Endothelial cell of umbilical vein (primary cell): ENCODE results near the gene SPG21. TPM values are rescaled to one million over a fixed set of nuclear protein-coding genes. Genes with fewer than 3 reads are reported as not detected.
A peak's percentile ranks its signal among the peaks of the same experiment; 100 is the strongest.

Experiments used
- BruUV-seq: library from RNA; stranded (reverse); fragments of 400-500 nt; replicated peaks from 2 replicates; lab custom pipeline; 2021; lab: Mats Ljungman, UMichigan
- CTCF ChIA-PET: fragments of 300-600, 350-600 bp; sonication (Branson Sonifier 250); formaldehyde crosslinking; loops from one replicate; lab custom pipeline; 2021; ENCODE audit warnings: antibody characterized with exemption, inconsistent platforms; lab: Charles Lee
- POLR2A ChIA-PET: fragments of 300-600, 350-600 bp; sonication (Branson Sonifier 250); formaldehyde crosslinking; loops from one replicate; lab custom pipeline; 2021; ENCODE audit warnings: antibody characterized with exemption, inconsistent platforms; lab: Charles Lee
- DNase-seq: peaks from one replicate; pipeline ENCODE4 v3.0.0-alpha.2; 2011; ENCODE audit warnings: low read depth, low spot score
- FAIRE-seq: peaks from 2 replicates; lab custom pipeline; 2011; peaks lifted over from hg19 to GRCh38; lab: Jason Lieb, UNC
- H2AFZ ChIP-seq: 2 replicates; pipeline ENCODE4 v1.6.0; 2012; ENCODE audit warnings: low read depth, low read length, control low read depth, inconsistent platforms
- H3K27ac ChIP-seq: 2 replicates; pipeline ENCODE4 v1.5.1; 2011; ENCODE audit warnings: low read depth, mild to moderate bottlenecking, control low read depth, low read length, moderate library complexity; ENCODE audit not compliant: insufficient read depth
- H3K27me3 ChIP-seq, 2 experiments: 2 replicates each; pipeline versions ENCODE4 v1.6.0 to v1.6.1; 2011; ENCODE audit warnings: low read length in 2 of 2, mixed read lengths in 1 of 2; ENCODE audit not compliant: control insufficient read depth in 2 of 2, insufficient read depth in 2 of 2
- H3K36me3 ChIP-seq, 2 experiments: 2 replicates in 1 of 2; 3 replicates in 1 of 2; pipeline ENCODE4 v1.5.1; 2011; ENCODE audit warnings: low read length in 2 of 2, mild to moderate bottlenecking in 1 of 2, moderate library complexity in 1 of 2; ENCODE audit not compliant: control insufficient read depth in 2 of 2, insufficient read depth in 2 of 2; ENCODE audit errors: extremely low read depth in 1 of 2
- H3K4me1 ChIP-seq: 3 replicates; pipeline ENCODE4 v1.5.1; 2011; ENCODE audit warnings: mild to moderate bottlenecking, low read length; ENCODE audit not compliant: control insufficient read depth, insufficient read depth; ENCODE audit errors: extremely low read depth
- H3K4me2 ChIP-seq: 2 replicates; pipeline ENCODE4 v1.6.1; 2011; ENCODE audit warnings: low read length, control low read depth, mixed read lengths; ENCODE audit not compliant: insufficient read depth
- H3K4me3 ChIP-seq, 3 experiments: fragments of 200-600 bp in 1 of 3; sonication (generic), shearing (Covaris generic) in 1 of 3; replicated peaks in 1 of 3; 2 replicates each; pipeline ENCODE4 v1.5.1; 2011 to 2016; ENCODE audit warnings: control low read depth in 3 of 3, low read length in 3 of 3, mild to moderate bottlenecking in 2 of 3, inconsistent platforms in 1 of 3, low read depth in 1 of 3, moderate library complexity in 1 of 3; ENCODE audit not compliant: insufficient read depth in 1 of 3
- H3K79me2 ChIP-seq: 2 replicates; pipeline ENCODE4 v1.6.0; 2012; ENCODE audit warnings: low read length, inconsistent platforms; ENCODE audit not compliant: control insufficient read depth, insufficient read depth
- H3K9ac ChIP-seq: replicated peaks from 2 replicates; pipeline ENCODE3; 2011; ENCODE audit warnings: low read length, control low read depth; ENCODE audit not compliant: insufficient read depth; ENCODE audit errors: extremely low read depth
- H3K9me1 ChIP-seq: replicated peaks from 3 replicates; pipeline ENCODE4 v1.6.0; 2011; ENCODE audit warnings: mild to moderate bottlenecking, low read length; ENCODE audit not compliant: control insufficient read depth, insufficient read depth; ENCODE audit errors: extremely low read depth
- H3K9me3 ChIP-seq: replicated peaks from 2 replicates; pipeline ENCODE4 v1.5.1; 2012; ENCODE audit warnings: low read length, inconsistent platforms; ENCODE audit not compliant: control insufficient read depth, insufficient read depth
- H4K20me1 ChIP-seq: replicated peaks from 2 replicates; pipeline ENCODE3; 2011; ENCODE audit warnings: mild to moderate bottlenecking, low read length; ENCODE audit not compliant: control insufficient read depth, insufficient read depth; ENCODE audit errors: extremely low read depth
- EZH2 ChIP-seq: IDR thresholded peaks from 2 replicates; pipeline ENCODE4 v1.6.1; 2012; ENCODE audit warnings: borderline replicate concordance, low read depth, mild to moderate bottlenecking, moderate library complexity, low read length, inconsistent platforms; ENCODE audit not compliant: severe bottlenecking
- dilution Hi-C: fragments of 300-500 bp; cut with MboI; formaldehyde crosslinking; loops from one replicate; pipeline ENCODE4 v1.15.0; 2019; ENCODE audit warnings: low sequenced_read_pairs; ENCODE audit not compliant: extremely low pct_ligation_motif_present
- intact Hi-C: fragments of 100-400 bp; cut with micrococcal nuclease; formaldehyde crosslinking; loops from one replicate; pipeline ENCODE4 v1.10.0; 2022
- polyA plus RNA-seq, 4 experiments: library from polyadenylated mRNA; depleted of rRNA in 3 of 4; stranded (reverse) in 3 of 4; unstranded in 1 of 4; fragments of >200 nt; gene quantifications; 2 replicates each; pipeline versions ENCODE4 v1.2.1 to v1.2.3, GENCODE V29; 2011 to 2012; ENCODE audit warnings: missing spikeins in 1 of 4
- total RNA-seq: library from RNA; stranded (reverse); gene quantifications from 2 replicates; pipeline ENCODE4 v1.2.3, GENCODE V29; 2021
- TF ChIP-seq, protein P1 (sequence below), 2 donors: IDR thresholded peaks; 1 replicate in 1 of 2; 2 replicates in 1 of 2; pipeline ENCODE4 v1.5.1; 2011; ENCODE audit warnings: low read length in 2 of 2, mild to moderate bottlenecking in 2 of 2, moderate library complexity in 2 of 2, control low read depth in 1 of 2, inconsistent platforms in 1 of 2, low read depth in 1 of 2; ENCODE audit not compliant: insufficient read depth in 1 of 2; ENCODE audit errors: extremely low read depth in 1 of 2

Gene SPG21
- total and polyA plus RNA-seq, 2 donors (not counting 3 experiments of a cell fraction or from before 2014, with no cell fraction given): 70.2 to 82.5 TPM

DNA sequence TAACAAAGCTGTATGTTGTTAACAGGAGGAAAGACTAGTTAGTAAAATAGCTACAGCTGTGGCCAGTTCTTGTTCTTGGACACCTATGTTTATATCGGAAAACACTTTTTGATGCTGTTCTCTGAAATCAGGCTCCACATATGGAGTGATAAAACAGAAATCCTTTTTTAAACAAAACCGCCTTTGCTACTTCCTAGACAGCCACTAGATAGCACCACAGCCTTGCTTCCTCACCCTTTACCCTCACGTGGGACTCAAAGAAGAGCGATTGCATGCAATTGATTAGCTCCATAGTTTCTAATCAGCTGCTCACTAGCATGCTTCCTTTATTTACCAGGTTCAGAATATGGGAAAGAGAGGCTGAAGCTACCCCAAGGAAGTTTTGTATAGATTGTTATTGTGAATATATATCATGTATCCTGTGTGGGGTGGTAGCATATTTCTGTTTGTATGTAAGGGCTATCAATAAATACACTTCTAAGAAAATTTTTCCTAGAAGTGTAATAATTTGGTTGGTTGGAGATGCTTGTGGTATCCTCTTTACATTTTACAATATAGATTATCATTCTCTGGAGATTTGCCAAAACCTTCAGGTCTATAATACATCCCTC lies 44.0 kb upstream of the SPG21 start:
- H3K27ac ChIP-seq: no peak overlapping the region
- H3K9me3 ChIP-seq: no peaks in the 10 kb centered on the region
- no peak overlapping the region for H3K4me2 ChIP-seq
- H4K20me1 ChIP-seq: no peaks in the 10 kb centered on the region
- dilution Hi-C loops: no loop called here
- FAIRE-seq: no peak
- peak; percentile 38 for DNase-seq
- H3K36me3 ChIP-seq: no peaks in the 10 kb centered on the region
- ChIA-PET CTCF (interaction anchor here (0.6 to 3.2 kb wide), 23 partner anchors 9 to 351 kb away, joined by 3 to 65 read pairs (median 4); partner anchors contain the start of genes CLPX, KBTBD13 and UBAP1L), POLR2A (interaction anchor here (0.5 kb wide), 1 partner anchor 454 kb away, joined by 5 read pairs; no protein-coding TSS in a partner anchor)
- intact Hi-C loops: loop anchor here (1.0 to 2.0 kb wide), 5 partner anchors 15 to 303 kb away; no protein-coding TSS in a partner anchor
- H3K27me3 ChIP-seq: no peaks in the 10 kb centered on the region
- no peak overlapping the region for H3K9ac ChIP-seq
- BruUV-seq: no TSS peak
- no peak overlapping the region for H3K4me3 ChIP-seq
- peaks cover 1% of the 10 kb centered on the region for H3K4me1 ChIP-seq
- TF ChIP-seq EZH2: no peak
- TF ChIP-seq, protein P1, sequence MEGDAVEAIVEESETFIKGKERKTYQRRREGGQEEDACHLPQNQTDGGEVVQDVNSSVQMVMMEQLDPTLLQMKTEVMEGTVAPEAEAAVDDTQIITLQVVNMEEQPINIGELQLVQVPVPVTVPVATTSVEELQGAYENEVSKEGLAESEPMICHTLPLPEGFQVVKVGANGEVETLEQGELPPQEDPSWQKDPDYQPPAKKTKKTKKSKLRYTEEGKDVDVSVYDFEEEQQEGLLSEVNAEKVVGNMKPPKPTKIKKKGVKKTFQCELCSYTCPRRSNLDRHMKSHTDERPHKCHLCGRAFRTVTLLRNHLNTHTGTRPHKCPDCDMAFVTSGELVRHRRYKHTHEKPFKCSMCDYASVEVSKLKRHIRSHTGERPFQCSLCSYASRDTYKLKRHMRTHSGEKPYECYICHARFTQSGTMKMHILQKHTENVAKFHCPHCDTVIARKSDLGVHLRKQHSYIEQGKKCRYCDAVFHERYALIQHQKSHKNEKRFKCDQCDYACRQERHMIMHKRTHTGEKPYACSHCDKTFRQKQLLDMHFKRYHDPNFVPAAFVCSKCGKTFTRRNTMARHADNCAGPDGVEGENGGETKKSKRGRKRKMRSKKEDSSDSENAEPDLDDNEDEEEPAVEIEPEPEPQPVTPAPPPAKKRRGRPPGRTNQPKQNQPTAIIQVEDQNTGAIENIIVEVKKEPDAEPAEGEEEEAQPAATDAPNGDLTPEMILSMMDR (IDR thresholded peaks at IDR 0.05; ENCODE audit: extremely low read depth in 1 of 2, insufficient read depth in 1 of 2, low read depth in 1 of 2, low read length in 2 of 2): peak; percentile 19 to 33
- peak overlapping the region; percentile 68 for H2AFZ ChIP-seq
- no peaks in the 10 kb centered on the region for H3K9me1 ChIP-seq
- peaks cover 4% of the 10 kb centered on the region for H3K79me2 ChIP-seq
